HCT116 (cell line): Measurements from ENCODE around the gene VSTM2L. TPM values are rescaled to one million over a fixed set of nuclear protein-coding genes. Genes with fewer than 3 reads are reported as not detected.

Source experiments
- ATAC-seq: fragments of 200-7000 bp; cut with Tn5 transposase; 2 replicates; pipeline ENCODE4 v1.9.1; 2020; ENCODE audit warnings: mild to moderate bottlenecking, moderate library complexity
- BruUV-seq: library from RNA; stranded (reverse); fragments of 400-500 nt; replicated peaks from 2 replicates; lab custom pipeline; 2021; lab: Mats Ljungman, UMichigan
- CTCF ChIA-PET: fragments of 300-600 bp; sonication (Branson Sonifier 250); formaldehyde crosslinking; loops from one replicate; lab custom pipeline; 2021; ENCODE audit warnings: antibody characterized with exemption; lab: Charles Lee
- POLR2A ChIA-PET: fragments of 300-600, 350-600 bp; sonication (Branson Sonifier 250); formaldehyde crosslinking; loops from one replicate; lab custom pipeline; 2021; ENCODE audit warnings: antibody characterized with exemption; lab: Charles Lee
- RAD21 ChIA-PET, 2 experiments: fragments of 300-600 bp; sonication (Branson Sonifier 250); formaldehyde crosslinking; loops; one replicate each; lab custom pipeline; 2023; ENCODE audit warnings: low total read pairs in 2 of 2; ENCODE audit not compliant: uncharacterized antibody in 2 of 2, unreplicated experiment in 2 of 2, low non-redundant PET in 1 of 2; lab: Charles Lee
- DNase-seq: peaks from one replicate; pipeline ENCODE4 v3.0.0-alpha.2; 2010; ENCODE audit warnings: low read depth, low spot score
- H2AFZ ChIP-seq: fragments of 200-600 bp; shearing (Covaris generic), sonication (generic); 2 replicates; pipeline ENCODE4 v1.6.1; 2017; ENCODE audit warnings: low read depth, mixed run types, mixed read lengths, antibody characterized with exemption, low read length; ENCODE audit not compliant: poor library complexity, severe bottlenecking
- H3K27ac ChIP-seq: 2 replicates; pipeline ENCODE4 v1.5.1; 2012; ENCODE audit warnings: low read depth, low read length
- H3K27me3 ChIP-seq: fragments of 200-600 bp; sonication (generic); 2 replicates; pipeline ENCODE4 v1.6.1; 2016; ENCODE audit warnings: mixed run types, low read length, mixed read lengths; ENCODE audit not compliant: insufficient read depth
- H3K36me3 ChIP-seq, 2 experiments: fragments of 200-500 bp in 1 of 2; fragments of 200-600 bp in 1 of 2; sonication (Bioruptor generic) in 1 of 2; sonication (generic) in 1 of 2; 2 replicates each; pipeline versions ENCODE4 v1.5.1 to v1.6.1; 2014 to 2016; ENCODE audit warnings: low read length in 2 of 2, inconsistent platforms in 1 of 2, mixed read lengths in 1 of 2, mixed run types in 1 of 2; ENCODE audit not compliant: insufficient read depth in 2 of 2, control insufficient read depth in 1 of 2
- H3K4me1 ChIP-seq, 2 experiments: fragments of 200-600 bp in 1 of 2; sonication (generic) in 1 of 2; 2 replicates each; pipeline versions ENCODE4 v1.5.1 to v1.6.1; 2012 to 2017; ENCODE audit warnings: low read length in 2 of 2, inconsistent platforms in 1 of 2, mild to moderate bottlenecking in 1 of 2, mixed read lengths in 1 of 2, mixed run types in 1 of 2, moderate library complexity in 1 of 2; ENCODE audit not compliant: insufficient read depth in 2 of 2, control insufficient read depth in 1 of 2
- H3K4me2 ChIP-seq: fragments of 200-600 bp; sonication (generic); 2 replicates; pipeline ENCODE4 v1.6.1; 2017; ENCODE audit warnings: mixed run types, low read length, mixed read lengths
- H3K4me3 ChIP-seq, 2 experiments: fragments of 200-600 bp in 1 of 2; sonication (generic) in 1 of 2; replicated peaks in 1 of 2; 2 replicates each; pipeline ENCODE4 v1.5.1; 2011 to 2016; ENCODE audit warnings: low read length in 2 of 2, control low read depth in 1 of 2, low read depth in 1 of 2, mild to moderate bottlenecking in 1 of 2, mixed read lengths in 1 of 2, mixed run types in 1 of 2
- H3K79me2 ChIP-seq: fragments of 200-600 bp; sonication (generic); 2 replicates; pipeline ENCODE4 v1.6.1; 2017; ENCODE audit warnings: mild to moderate bottlenecking, mixed run types, low read length, moderate library complexity, mixed read lengths; ENCODE audit not compliant: insufficient read depth
- H3K9ac ChIP-seq: fragments of 200-600 bp; sonication (generic); 2 replicates; pipeline ENCODE4 v1.6.1; 2016; ENCODE audit warnings: low read length, mixed read lengths
- H3K9me2 ChIP-seq: fragments of 200-600 bp; sonication (generic), shearing (Covaris generic); 2 replicates; pipeline ENCODE4 v1.6.1; 2017; ENCODE audit warnings: mixed run types, mild to moderate bottlenecking, moderate library complexity; ENCODE audit not compliant: insufficient read depth
- H3K9me3 ChIP-seq, 2 experiments: fragments of 200-500 bp in 1 of 2; fragments of 200-600 bp in 1 of 2; sonication (Bioruptor generic) in 1 of 2; sonication (generic) in 1 of 2; 2 replicates each; pipeline ENCODE4 v1.6.1; 2014 to 2017; ENCODE audit warnings: low read length in 2 of 2, mixed read lengths in 2 of 2, inconsistent platforms in 1 of 2, low read depth in 1 of 2, mild to moderate bottlenecking in 1 of 2, mixed run types in 1 of 2, moderate library complexity in 1 of 2; ENCODE audit not compliant: control insufficient read depth in 1 of 2, insufficient read depth in 1 of 2
- H4K20me1 ChIP-seq: fragments of 200-600 bp; sonication (generic), shearing (Covaris generic); 2 replicates; pipeline ENCODE4 v1.6.1; 2017; ENCODE audit warnings: mixed run types, mild to moderate bottlenecking, moderate library complexity; ENCODE audit not compliant: insufficient read depth
- ATF3 ChIP-seq: IDR thresholded peaks from 2 replicates; pipeline ENCODE4 v1.6.1; 2012
- EGR1 ChIP-seq: IDR thresholded peaks from 2 replicates; pipeline ENCODE4 v1.6.1; 2012; ENCODE audit warnings: low read depth
- POLR2AphosphoS5 ChIP-seq: IDR thresholded peaks from 2 replicates; pipeline ENCODE4 v1.6.1; 2011; ENCODE audit warnings: mild to moderate bottlenecking, low read depth, low read length, moderate library complexity
- YY1 ChIP-seq: IDR thresholded peaks from 2 replicates; pipeline ENCODE4 v1.6.1; 2011; ENCODE audit warnings: low read length, low read depth, moderate library complexity, mild to moderate bottlenecking; ENCODE audit not compliant: insufficient replicate concordance; ENCODE audit errors: extremely low read depth
- ZBTB33 ChIP-seq: IDR thresholded peaks from 2 replicates; pipeline ENCODE4 v1.6.1; 2011; ENCODE audit warnings: mild to moderate bottlenecking, low read length, moderate library complexity; ENCODE audit not compliant: insufficient replicate concordance; ENCODE audit errors: extremely low read depth
- ZNF274 ChIP-seq: fragments of 200-500 bp; sonication (Bioruptor generic); IDR thresholded peaks from 2 replicates; pipeline ENCODE4 v1.6.1; 2014; ENCODE audit warnings: mild to moderate bottlenecking, low read depth, low read length, inconsistent platforms
- intact Hi-C: fragments of 100-400 bp; cut with micrococcal nuclease; formaldehyde crosslinking; loops from 2 replicates; pipeline ENCODE4 v1.10.0; 2022
- total RNA-seq: library from RNA; stranded (reverse); gene quantifications from one replicate; pipeline ENCODE4 v1.2.1, GENCODE V29; 2021; ENCODE audit not compliant: unreplicated experiment

Gene VSTM2L
- total RNA-seq, 1 experiment from 2014 or later, result 0.69 TPM

- no peaks in the 10 kb centered on the region for H3K36me3 ChIP-seq
- no peak overlapping the region for H3K4me2 ChIP-seq
- H3K4me1 ChIP-seq, result peaks cover 0 to 5% of the 10 kb centered on the region in 2 experiments; a peak in 1 of 4 replicates
- ATAC-seq (no peak), DNase-seq (no peak)
- H4K20me1 ChIP-seq, result no peaks in the 10 kb centered on the region
- POLR2A ChIA-PET, result no interaction called here
- H3K27ac ChIP-seq, result no peak overlapping the region
- TF ChIP-seq YY1, result no peak
- H3K9ac ChIP-seq, result no peak overlapping the region
- H3K9me2 ChIP-seq, result no peaks in the 10 kb centered on the region
- no peaks in the 10 kb centered on the region for H3K27me3 ChIP-seq
- BruUV-seq, result no TSS peak
- RAD21 ChIA-PET, result no interaction called here
- H3K9me3 ChIP-seq, result no peaks in the 10 kb centered on the region
- no peaks in the 10 kb centered on the region for H3K79me2 ChIP-seq
- H3K4me3 ChIP-seq, result no peak overlapping the region
- intact Hi-C loops, result no loop called here
- CTCF ChIA-PET, result no interaction called here
- no peak overlapping the region for H2AFZ ChIP-seq
Observed at GRCh38 chr20:37969949-37970855, 67.3 kb downstream of the VSTM2L start.

DNA sequence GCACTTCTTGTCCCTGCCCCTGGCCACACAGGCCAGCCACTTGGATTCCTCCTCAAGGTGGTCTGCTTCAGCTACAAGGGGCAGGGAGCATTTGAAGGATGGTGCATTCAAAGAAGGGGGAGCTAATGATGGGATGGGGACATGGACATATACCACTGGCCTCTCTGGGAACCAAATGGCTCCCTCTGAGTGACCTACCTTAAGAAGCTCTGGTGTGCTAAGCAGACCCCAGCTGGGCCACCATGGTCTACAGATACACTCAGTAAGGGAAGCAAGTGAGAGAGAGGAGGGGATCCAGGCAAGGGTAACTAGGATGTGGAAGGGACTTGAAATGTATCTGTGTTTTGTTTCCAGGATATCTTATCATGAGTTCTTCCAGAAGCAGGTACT lies 67.9 kb downstream of the VSTM2L start:
- H4K20me1 ChIP-seq, result no peaks in the 10 kb centered on the region
- ATAC-seq (no peak), DNase-seq (no peak)
- CTCF ChIA-PET, result no interaction called here
- H3K27ac ChIP-seq, result no peak overlapping the region
- BruUV-seq, result no TSS peak
- H2AFZ ChIP-seq, result no peak overlapping the region
- H3K79me2 ChIP-seq, result no peaks in the 10 kb centered on the region
- H3K36me3 ChIP-seq, result no peaks in the 10 kb centered on the region
- POLR2A ChIA-PET, result no interaction called here
- H3K4me1 ChIP-seq, result peaks cover 0 to 5% of the 10 kb centered on the region in 2 experiments; a peak in 1 of 4 replicates
- H3K9ac ChIP-seq, result no peak overlapping the region
- no peaks in the 10 kb centered on the region for H3K9me2 ChIP-seq
- no peak overlapping the region for H3K4me2 ChIP-seq
- H3K4me3 ChIP-seq, result no peak overlapping the region
- H3K9me3 ChIP-seq, result no peaks in the 10 kb centered on the region
- RAD21 ChIA-PET, result no interaction called here
- intact Hi-C loops, result no loop called here
- TF ChIP-seq EGR1 (no peak), POLR2AphosphoS5 (no peak), ZBTB33 (no peak), ZNF274 (no peak), ATF3 (no peak)
- no peaks in the 10 kb centered on the region for H3K27me3 ChIP-seq
